HFFc6 (cell line): ENCODE results near the gene ATP7A. TPM values are rescaled to one million over a fixed set of nuclear protein-coding genes. Genes with fewer than 3 reads are reported as not detected.
"Not testable (repeated sequence)": the region's sequence is repeated elsewhere in the genome, so short reads cannot be mapped to it uniquely, and the experiment has no call there.

ENCODE experiments used
- DNase-seq: peaks from one replicate; pipeline ENCODE4 v3.0.0-alpha.2; 2018
- H3K27ac Mint-ChIP-seq: 2 replicates; pipeline ENCODE4 v1.8.0; 2020; ENCODE audit warnings: mild to moderate bottlenecking, mixed read lengths
- H3K27me3 Mint-ChIP-seq: 2 replicates; pipeline ENCODE4 v1.8.0; 2021; ENCODE audit warnings: mild to moderate bottlenecking, moderate library complexity, mixed read lengths; ENCODE audit not compliant: insufficient read depth
- H3K36me3 Mint-ChIP-seq: 2 replicates; pipeline ENCODE4 v1.8.0; 2021; ENCODE audit warnings: low read depth, mixed read lengths
- H3K4me1 Mint-ChIP-seq: 2 replicates; pipeline ENCODE4 v1.8.0; 2020; ENCODE audit warnings: low read depth, mixed read lengths
- H3K4me3 Mint-ChIP-seq: 2 replicates; pipeline ENCODE4 v1.8.0; 2020; ENCODE audit warnings: mild to moderate bottlenecking, moderate library complexity, mixed read lengths
- H3K9me3 Mint-ChIP-seq: 2 replicates; pipeline ENCODE4 v1.8.0; 2020; ENCODE audit warnings: mild to moderate bottlenecking, mixed read lengths
- CTCF ChIP-seq: fragments of 200-600 bp; sonication (generic); IDR thresholded peaks from 2 replicates; pipeline ENCODE4 v1.5.0; 2021; ENCODE audit warnings: antibody characterized with exemption, mild to moderate bottlenecking
- total RNA-seq, 6 experiments: library from RNA; stranded (reverse); fragmentation: NEBNext Ultra II Directional; extraction: Animal tissue kit (Norgen Biotek cat#: 25700); gene quantifications; 2 replicates in 1 of 6; 3 replicates in 5 of 6; pipeline ENCODE4 v1.2.3, GENCODE V29; 2021

ATP7A gene
- total RNA-seq, 6 experiments from 2014 or later: 7.8 to 10.1 (median 8.9) TPM

GRCh38 chrX:77918568-77918967, 8.1 kb downstream of the ATP7A start:
- Mint-ChIP-seq H3K36me3 (no peaks in the 10 kb centered on the region), H3K4me1 (no peaks in the 10 kb centered on the region), H3K27me3 (no peaks in the 10 kb centered on the region), H3K4me3 (no peak overlapping the region), H3K27ac (no peak overlapping the region), H3K9me3 (no peaks in the 10 kb centered on the region)
- DNase-seq: no peak
- TF ChIP-seq CTCF: no peak

DNA sequence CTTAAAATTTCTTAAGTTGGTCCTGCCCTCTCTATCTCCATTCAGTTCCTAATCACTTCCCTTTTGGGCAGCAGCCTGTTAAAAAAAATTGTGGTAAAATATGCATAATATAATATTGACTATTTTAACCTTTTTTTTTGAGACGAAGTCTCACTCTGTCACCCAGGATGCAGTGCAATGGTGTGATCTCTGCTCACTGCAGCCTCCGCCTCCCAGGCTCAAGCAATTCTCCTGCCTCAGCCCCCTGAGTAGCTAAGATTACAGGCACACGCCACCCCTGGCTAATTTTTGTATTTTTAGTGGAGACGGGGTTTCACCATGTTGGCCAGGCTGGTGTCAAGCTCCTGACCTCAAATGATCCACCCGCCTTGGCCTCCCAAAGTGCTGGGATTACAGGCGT, 8.9 kb downstream of the ATP7A start:
- not testable (repeated sequence) for H3K27me3 Mint-ChIP-seq

DNA sequence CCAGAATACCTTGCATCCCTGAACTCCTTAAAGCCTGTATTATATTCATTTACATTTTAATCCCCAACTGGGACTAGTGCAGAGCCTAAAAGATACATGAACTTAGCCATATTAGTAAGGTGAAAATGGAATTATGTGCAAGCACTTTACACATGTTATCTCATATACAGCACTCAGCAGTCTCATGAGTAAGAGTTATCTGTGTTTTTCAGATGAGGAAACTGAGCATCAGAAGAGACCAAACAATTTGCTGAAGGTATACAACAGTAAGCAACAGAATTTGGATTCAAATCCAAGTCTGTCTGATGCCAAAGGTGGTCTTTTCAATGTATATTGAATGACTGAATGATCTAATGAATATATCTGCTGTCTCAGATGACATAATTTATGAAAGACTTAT, 12.3 kb downstream of the ATP7A start:
- Mint-ChIP-seq H3K27me3 (no peaks in the 10 kb centered on the region), H3K9me3 (no peaks in the 10 kb centered on the region), H3K36me3 (no peaks in the 10 kb centered on the region), H3K27ac (no peak overlapping the region), H3K4me3 (no peak overlapping the region), H3K4me1 (no peaks in the 10 kb centered on the region)
- DNase-seq: no peak
- TF ChIP-seq CTCF: no peak

More for the DNA sequence above, 8.9 kb downstream of the ATP7A start:
- H3K4me1 Mint-ChIP-seq, H3K4me3 Mint-ChIP-seq, DNase-seq, H3K36me3 Mint-ChIP-seq, H3K27ac Mint-ChIP-seq, H3K9me3 Mint-ChIP-seq: not testable (repeated sequence)

- no peaks in the 10 kb centered on the region for H3K9me3 Mint-ChIP-seq
- H3K27ac Mint-ChIP-seq: no peak overlapping the region
- H3K36me3 Mint-ChIP-seq: no peaks in the 10 kb centered on the region
- H3K27me3 Mint-ChIP-seq: no peaks in the 10 kb centered on the region
- H3K4me1 Mint-ChIP-seq: no peaks in the 10 kb centered on the region
- DNase-seq: no peak
- no peak for TF ChIP-seq CTCF
- H3K4me3 Mint-ChIP-seq: no peak overlapping the region
Observed at GRCh38 chrX:77924320-77924859, 13.9 kb downstream of the ATP7A start.

DNA sequence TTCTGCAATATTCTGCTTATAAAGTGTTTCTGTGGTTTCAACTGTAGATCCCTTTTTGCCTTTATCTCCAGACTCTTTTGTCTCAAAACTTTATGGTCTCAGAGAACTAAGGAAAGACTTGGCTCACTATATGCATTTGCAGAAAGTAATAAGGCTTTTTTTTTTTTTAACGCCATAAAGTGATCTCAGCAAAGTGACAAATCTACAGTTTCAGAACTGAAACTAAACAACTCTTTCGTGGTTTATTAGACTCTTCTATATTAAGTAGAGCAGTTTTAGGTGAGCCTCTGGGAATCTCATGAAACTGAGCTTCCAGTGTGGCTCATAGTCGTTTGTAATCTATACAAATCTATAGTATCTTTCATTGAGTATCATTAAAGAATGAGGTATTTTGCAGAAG, 15.3 kb downstream of the ATP7A start:
- no peaks in the 10 kb centered on the region for H3K9me3 Mint-ChIP-seq
- TF ChIP-seq CTCF: no peak
- DNase-seq: no peak
- H3K4me1 Mint-ChIP-seq: no peaks in the 10 kb centered on the region
- no peak overlapping the region for H3K4me3 Mint-ChIP-seq
- H3K36me3 Mint-ChIP-seq: no peaks in the 10 kb centered on the region
- H3K27me3 Mint-ChIP-seq: no peaks in the 10 kb centered on the region
- no peak overlapping the region for H3K27ac Mint-ChIP-seq

GRCh38 chrX:77930581-77930980, 20.1 kb downstream of the ATP7A start:
- no peaks in the 10 kb centered on the region for H3K4me1 Mint-ChIP-seq
- no peaks in the 10 kb centered on the region for H3K27me3 Mint-ChIP-seq
- no peak for TF ChIP-seq CTCF
- H3K4me3 Mint-ChIP-seq: no peak overlapping the region
- DNase-seq: no peak
- H3K27ac Mint-ChIP-seq: no peak overlapping the region
- no peaks in the 10 kb centered on the region for H3K9me3 Mint-ChIP-seq
- no peaks in the 10 kb centered on the region for H3K36me3 Mint-ChIP-seq
